ENCODE data around the gene S1PR1. TPM values are rescaled to one million over a fixed set of nuclear protein-coding genes. Genes with fewer than 3 reads are reported as not detected.
A peak's percentile ranks its signal among the peaks of the same experiment; 100 is the strongest.

Gene S1PR1
- total RNA-seq, 1 donor from 2014 or later, result 54.9 TPM

GRCh38 chr1:101239095-101240040 lies 2.5 kb downstream of the S1PR1 start:
- Histone ChIP-seq H3K27me3 (ENCODE audit: low read depth) (no peaks in the 10 kb centered on the region), H3K4me3 (peak overlapping the region; percentile 83), H3K4me1 (peaks cover 74% of the 10 kb centered on the region), H3K36me3 (peaks cover 11% of the 10 kb centered on the region), H3K27ac (replicated peaks) (peak overlapping the region; percentile 98), H3K9me3 (replicated peaks) (no peaks in the 10 kb centered on the region)
- TF ChIP-seq CTCF (IDR thresholded peaks at IDR 0.05; ENCODE audit: borderline replicate concordance), result peak; percentile 41
- intact Hi-C loops (cut with micrococcal nuclease), result no loop called here
- DNase-seq, result no peak

GRCh38 chr1:101240041-101240430 lies 3.2 kb downstream of the S1PR1 start:
- peak overlapping the region; percentile 98 for H3K27ac ChIP-seq (replicated peaks)
- no peak for DNase-seq
- H3K4me1 ChIP-seq, result peaks cover 72% of the 10 kb centered on the region

GRCh38 chr1:101241485-101242225 lies 4.8 kb downstream of the S1PR1 start:
- peak overlapping the region; percentile 83 for H3K4me3 ChIP-seq
- H3K36me3 ChIP-seq, result peaks cover 11% of the 10 kb centered on the region

More at GRCh38 chr1:101240041-101240430, 3.2 kb downstream of the S1PR1 start:
- Histone ChIP-seq H3K36me3 (peaks cover 11% of the 10 kb centered on the region), H3K9me3 (replicated peaks) (no peaks in the 10 kb centered on the region), H3K27me3 (ENCODE audit: low read depth) (no peaks in the 10 kb centered on the region), H3K4me3 (peak overlapping the region; percentile 83)
- TF ChIP-seq CTCF (IDR thresholded peaks at IDR 0.05; ENCODE audit: borderline replicate concordance), result no peak
- intact Hi-C loops (cut with micrococcal nuclease), result no loop called here

GRCh38 chr1:101242324-101243050 lies 5.7 kb downstream of the S1PR1 start:
- TF ChIP-seq CTCF (IDR thresholded peaks at IDR 0.05; ENCODE audit: borderline replicate concordance), result no peak
- Histone ChIP-seq H3K27ac (replicated peaks) (peak overlapping the region; percentile 98), H3K4me3 (peak overlapping the region; percentile 83), H3K9me3 (replicated peaks) (no peaks in the 10 kb centered on the region), H3K36me3 (peaks cover 11% of the 10 kb centered on the region), H3K27me3 (ENCODE audit: low read depth) (no peaks in the 10 kb centered on the region), H3K4me1 (peaks cover 68% of the 10 kb centered on the region)
- DNase-seq, result no peak
- intact Hi-C loops (cut with micrococcal nuclease), result no loop called here

More at GRCh38 chr1:101241485-101242225, 4.8 kb downstream of the S1PR1 start:
- DNase-seq, result no peak
- H3K27me3 ChIP-seq (ENCODE audit: low read depth), result no peaks in the 10 kb centered on the region
- no peaks in the 10 kb centered on the region for H3K9me3 ChIP-seq (replicated peaks)
- peak overlapping the region; percentile 98 for H3K27ac ChIP-seq (replicated peaks)
- peaks cover 76% of the 10 kb centered on the region for H3K4me1 ChIP-seq
- intact Hi-C loops (cut with micrococcal nuclease), result no loop called here
- TF ChIP-seq CTCF (IDR thresholded peaks at IDR 0.05; ENCODE audit: borderline replicate concordance), result no peak

GRCh38 chr1:101243751-101244150 lies 6.9 kb downstream of the S1PR1 start:
- no peak for DNase-seq
- H3K27ac ChIP-seq (replicated peaks), result peak overlapping the region; percentile 98
- no peak overlapping the region for H3K4me3 ChIP-seq
- no peaks in the 10 kb centered on the region for H3K27me3 ChIP-seq (ENCODE audit: low read depth)
- no peak for TF ChIP-seq CTCF (IDR thresholded peaks at IDR 0.05; ENCODE audit: borderline replicate concordance)
- no peaks in the 10 kb centered on the region for H3K9me3 ChIP-seq (replicated peaks)
- peaks cover 57% of the 10 kb centered on the region for H3K4me1 ChIP-seq
- peaks cover 11% of the 10 kb centered on the region for H3K36me3 ChIP-seq
- intact Hi-C loops (cut with micrococcal nuclease), result no loop called here

Measured in left ventricle myocardium inferior (tissue), 1 donor.